Tibial nerve (tissue), 4 donors: Measurements from ENCODE around the gene EYS.

ENCODE experiments used
- EP300 ChIP-seq, 2 donors: sonication (generic); formaldehyde crosslinking; IDR thresholded peaks; one replicate each; pipeline ENCODE4 v1.6.1; 2017; ENCODE audit warnings: antibody characterized with exemption in 2 of 2, mild to moderate bottlenecking in 1 of 2
- POLR2A ChIP-seq, 2 donors: fragments of 450-650 bp; IDR thresholded peaks; one replicate each; pipeline ENCODE4 v1.6.1; 2017; ENCODE audit warnings: antibody characterized with exemption in 2 of 2, mild to moderate bottlenecking in 2 of 2, moderate library complexity in 2 of 2
- TF ChIP-seq, protein P1 (sequence below), 5 experiments: fragments of 200-600 bp in 3 of 5; fragments of 450-650 bp in 2 of 5; sonication (generic) in 3 of 5; IDR thresholded peaks; one replicate each; pipeline ENCODE4 v1.5.1; 2016 to 2019; ENCODE audit warnings: antibody characterized with exemption in 5 of 5, mild to moderate bottlenecking in 3 of 5, moderate library complexity in 2 of 5

DNA sequence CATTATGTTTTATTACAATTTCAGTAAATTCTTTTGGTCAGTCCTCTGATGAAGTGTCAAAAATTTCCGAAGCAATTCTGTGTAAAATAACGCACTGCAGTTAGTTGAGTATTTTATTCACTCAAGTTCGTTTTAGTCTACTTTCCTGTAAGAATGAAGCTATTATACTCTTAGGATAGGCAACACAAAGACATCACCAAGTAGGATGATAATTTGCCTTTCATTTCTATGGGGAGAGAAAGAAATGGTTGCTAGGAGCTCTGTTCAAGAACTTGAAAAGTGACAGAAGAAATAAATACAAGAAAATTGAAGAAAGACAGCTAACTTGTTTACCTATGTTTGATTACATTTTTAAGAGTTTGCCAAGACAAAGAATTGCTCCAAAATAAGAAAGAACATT is 290.4 kb downstream of the EYS start:
- no peak for TF ChIP-seq EP300 (IDR thresholded peaks at IDR 0.05)
- TF ChIP-seq, protein P1, sequence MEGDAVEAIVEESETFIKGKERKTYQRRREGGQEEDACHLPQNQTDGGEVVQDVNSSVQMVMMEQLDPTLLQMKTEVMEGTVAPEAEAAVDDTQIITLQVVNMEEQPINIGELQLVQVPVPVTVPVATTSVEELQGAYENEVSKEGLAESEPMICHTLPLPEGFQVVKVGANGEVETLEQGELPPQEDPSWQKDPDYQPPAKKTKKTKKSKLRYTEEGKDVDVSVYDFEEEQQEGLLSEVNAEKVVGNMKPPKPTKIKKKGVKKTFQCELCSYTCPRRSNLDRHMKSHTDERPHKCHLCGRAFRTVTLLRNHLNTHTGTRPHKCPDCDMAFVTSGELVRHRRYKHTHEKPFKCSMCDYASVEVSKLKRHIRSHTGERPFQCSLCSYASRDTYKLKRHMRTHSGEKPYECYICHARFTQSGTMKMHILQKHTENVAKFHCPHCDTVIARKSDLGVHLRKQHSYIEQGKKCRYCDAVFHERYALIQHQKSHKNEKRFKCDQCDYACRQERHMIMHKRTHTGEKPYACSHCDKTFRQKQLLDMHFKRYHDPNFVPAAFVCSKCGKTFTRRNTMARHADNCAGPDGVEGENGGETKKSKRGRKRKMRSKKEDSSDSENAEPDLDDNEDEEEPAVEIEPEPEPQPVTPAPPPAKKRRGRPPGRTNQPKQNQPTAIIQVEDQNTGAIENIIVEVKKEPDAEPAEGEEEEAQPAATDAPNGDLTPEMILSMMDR (IDR thresholded peaks at IDR 0.05) = no peak
- no peak for TF ChIP-seq POLR2A (IDR thresholded peaks at IDR 0.05)
